Ishikawa (cell line): ENCODE data around the gene TXNDC5.

Experiments
- EP300 ChIP-seq: IDR thresholded peaks from 2 replicates; pipeline ENCODE4 v1.6.1; 2012; ENCODE audit warnings: borderline replicate concordance
- MAX ChIP-seq: IDR thresholded peaks from 2 replicates; pipeline ENCODE4 v1.6.1; 2012
- RAD21 ChIP-seq: IDR thresholded peaks from 2 replicates; pipeline ENCODE4 v1.6.1; 2012; ENCODE audit warnings: low read depth
- REST ChIP-seq: IDR thresholded peaks from 2 replicates; pipeline ENCODE4 v1.6.1; 2012; ENCODE audit warnings: low read depth, mild to moderate bottlenecking
- TAF1 ChIP-seq: IDR thresholded peaks from 2 replicates; pipeline ENCODE4 v1.6.1; 2012; ENCODE audit warnings: low read depth, mild to moderate bottlenecking
- TCF12 ChIP-seq: IDR thresholded peaks from 2 replicates; pipeline ENCODE4 v1.6.1; 2012; ENCODE audit warnings: low read depth
- TEAD4 ChIP-seq: IDR thresholded peaks from 2 replicates; pipeline ENCODE4 v1.6.1; 2012
- USF1 ChIP-seq: IDR thresholded peaks from 2 replicates; pipeline ENCODE4 v1.6.1; 2012
- YY1 ChIP-seq: IDR thresholded peaks from 2 replicates; pipeline ENCODE4 v1.6.1; 2012; ENCODE audit warnings: low read depth

GRCh38 chr6:7865781-7866180 lies 44.8 kb downstream of the TXNDC5 start:
- TF ChIP-seq MAX (no peak), EP300 (no peak), TEAD4 (no peak), YY1 (no peak), TAF1 (no peak), USF1 (no peak), REST (no peak), RAD21 (no peak), TCF12 (no peak)
